Endothelial cell (in vitro differentiated cells): ENCODE results near the gene COBLL1. TPM values are rescaled to one million over a fixed set of nuclear protein-coding genes. Genes with fewer than 3 reads are reported as not detected.

ENCODE experiments used
- DNase-seq: peaks from one replicate; pipeline ENCODE4 v3.0.0; 2021; ENCODE audit warnings: low spot score
- H3K27ac Mint-ChIP-seq: one replicate; pipeline ENCODE4 v1.8.0; 2021; ENCODE audit warnings: mixed read lengths, inconsistent platforms; ENCODE audit not compliant: unreplicated experiment
- H3K27me3 Mint-ChIP-seq: one replicate; pipeline ENCODE4 v1.8.0; 2021; ENCODE audit warnings: mild to moderate bottlenecking, moderate library complexity, mixed read lengths, inconsistent platforms; ENCODE audit not compliant: unreplicated experiment
- H3K36me3 Mint-ChIP-seq: one replicate; pipeline ENCODE4 v1.8.0; 2021; ENCODE audit warnings: mild to moderate bottlenecking, low read depth, mixed read lengths, inconsistent platforms; ENCODE audit not compliant: unreplicated experiment
- H3K4me1 Mint-ChIP-seq: one replicate; pipeline ENCODE4 v1.8.0; 2021; ENCODE audit warnings: mild to moderate bottlenecking, mixed read lengths, inconsistent platforms; ENCODE audit not compliant: unreplicated experiment
- H3K4me3 Mint-ChIP-seq: one replicate; pipeline ENCODE4 v1.8.0; 2021; ENCODE audit warnings: mild to moderate bottlenecking, mixed read lengths, inconsistent platforms; ENCODE audit not compliant: unreplicated experiment
- H3K9me3 Mint-ChIP-seq: one replicate; pipeline ENCODE4 v1.8.0; 2021; ENCODE audit warnings: mixed read lengths, inconsistent platforms; ENCODE audit not compliant: unreplicated experiment
- CTCF ChIP-seq: fragments of 200-600 bp; sonication (generic); IDR thresholded peaks from one replicate; pipeline ENCODE4 v1.5.0; 2021; ENCODE audit warnings: antibody characterized with exemption; ENCODE audit not compliant: unreplicated experiment
- total RNA-seq: library from RNA; stranded (reverse); fragmentation: NEBNext Ultra II Directional; extraction: Animal tissue kit (Norgen Biotek cat#: 25700); gene quantifications from one replicate; pipeline ENCODE4 v1.2.1, GENCODE V29; 2021; ENCODE audit not compliant: unreplicated experiment

COBLL1 gene
- total RNA-seq, 1 donor from 2014 or later, result 46.6 TPM

DNA sequence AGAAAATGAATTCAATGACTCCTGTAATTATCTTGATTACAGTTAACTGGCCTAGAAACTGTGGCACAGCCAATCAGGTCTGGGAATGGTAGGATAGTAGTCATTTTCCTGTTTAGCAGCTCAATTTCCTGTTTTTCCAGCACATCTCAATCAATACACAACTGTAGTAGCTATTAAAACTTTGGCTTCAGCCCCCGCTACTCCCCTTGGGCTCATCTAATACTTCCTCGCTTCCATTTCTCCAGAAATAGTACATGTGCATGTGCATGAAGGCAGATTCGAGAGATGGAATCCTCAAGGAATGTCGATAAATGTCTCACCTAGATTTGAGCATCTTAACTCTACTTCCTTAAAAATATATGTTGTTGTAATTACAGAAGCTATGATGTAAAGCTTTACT lies 9.7 kb downstream of the COBLL1 start:
- no peaks in the 10 kb centered on the region for H3K27me3 Mint-ChIP-seq
- no peaks in the 10 kb centered on the region for H3K36me3 Mint-ChIP-seq
- H3K4me1 Mint-ChIP-seq, result peaks cover 7% of the 10 kb centered on the region
- no peak for DNase-seq
- no peaks in the 10 kb centered on the region for H3K9me3 Mint-ChIP-seq
- TF ChIP-seq CTCF, result no peak
- no peak overlapping the region for H3K27ac Mint-ChIP-seq
- H3K4me3 Mint-ChIP-seq, result no peak overlapping the region

- Mint-ChIP-seq H3K27me3 (no peaks in the 10 kb centered on the region), H3K36me3 (no peaks in the 10 kb centered on the region), H3K4me1 (peaks cover 7% of the 10 kb centered on the region), H3K9me3 (no peaks in the 10 kb centered on the region), H3K27ac (peak overlapping the region; percentile 52), H3K4me3 (no peak overlapping the region)
- TF ChIP-seq CTCF, result no peak
- DNase-seq, result no peak
These were observed 10.4 kb downstream of the COBLL1 start for GRCh38 chr2:164831180-164831579.

DNA sequence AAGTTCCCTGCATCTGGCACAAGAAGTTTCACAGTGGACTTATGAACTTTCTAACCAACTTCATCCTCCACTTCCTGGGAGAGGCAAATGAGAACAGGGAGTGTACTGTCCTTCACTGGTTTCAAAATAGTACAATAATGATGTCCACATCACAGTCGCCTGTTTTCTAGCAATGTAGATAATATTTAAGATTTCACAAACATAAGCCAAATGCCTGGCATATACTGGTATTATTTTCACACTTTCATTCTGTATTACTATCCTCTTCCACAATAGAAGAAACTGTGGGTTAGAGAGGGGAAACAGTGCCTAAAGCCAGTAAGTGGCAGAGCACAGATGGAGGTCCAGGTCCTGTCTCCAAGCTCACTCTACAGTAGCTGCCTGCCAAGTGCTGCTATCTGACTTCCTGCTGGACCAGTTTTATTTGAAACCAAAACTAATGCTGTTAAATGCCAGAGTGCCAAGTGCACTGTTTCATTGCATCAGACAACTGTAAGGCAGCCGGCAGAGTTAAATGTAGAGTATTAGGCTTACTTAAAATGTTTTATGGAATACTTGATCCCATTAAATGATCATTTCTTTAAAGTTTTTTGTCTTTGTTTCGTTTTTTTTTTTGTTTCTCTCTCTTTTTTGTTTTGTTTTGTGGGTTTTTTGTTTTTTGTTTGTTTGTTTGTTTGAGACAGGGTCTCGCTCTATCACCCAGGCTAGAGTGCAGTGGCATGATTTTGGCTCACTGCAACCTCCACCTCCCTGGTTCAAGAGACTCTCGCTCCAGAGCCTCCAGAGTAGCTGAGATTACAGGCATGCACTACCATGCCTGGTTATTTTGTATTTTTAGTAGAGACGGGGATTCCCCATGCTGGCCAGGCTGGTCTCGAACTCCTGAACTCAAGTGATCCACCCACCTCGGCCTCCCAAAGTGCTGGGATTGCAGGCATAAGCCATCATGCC lies 15.1 kb downstream of the COBLL1 start:
- TF ChIP-seq CTCF, result no peak
- no peak overlapping the region for H3K27ac Mint-ChIP-seq
- H3K4me3 Mint-ChIP-seq, result no peak overlapping the region
- H3K36me3 Mint-ChIP-seq, result no peaks in the 10 kb centered on the region
- peaks cover 2% of the 10 kb centered on the region for H3K4me1 Mint-ChIP-seq
- H3K9me3 Mint-ChIP-seq, result no peaks in the 10 kb centered on the region
- no peak for DNase-seq
- H3K27me3 Mint-ChIP-seq, result no peaks in the 10 kb centered on the region

- no peaks in the 10 kb centered on the region for H3K27me3 Mint-ChIP-seq
- H3K27ac Mint-ChIP-seq, result no peak overlapping the region
- H3K4me3 Mint-ChIP-seq, result no peak overlapping the region
- H3K36me3 Mint-ChIP-seq, result no peaks in the 10 kb centered on the region
- H3K4me1 Mint-ChIP-seq, result no peaks in the 10 kb centered on the region
- no peak for TF ChIP-seq CTCF
- DNase-seq, result no peak
- no peaks in the 10 kb centered on the region for H3K9me3 Mint-ChIP-seq
These were observed 16.8 kb downstream of the COBLL1 start for GRCh38 chr2:164824872-164825271.

- H3K27ac Mint-ChIP-seq, result no peak overlapping the region
- TF ChIP-seq CTCF, result no peak
- no peaks in the 10 kb centered on the region for H3K4me1 Mint-ChIP-seq
- H3K27me3 Mint-ChIP-seq, result no peaks in the 10 kb centered on the region
- H3K9me3 Mint-ChIP-seq, result no peaks in the 10 kb centered on the region
- H3K4me3 Mint-ChIP-seq, result no peak overlapping the region
- DNase-seq, result no peak
- H3K36me3 Mint-ChIP-seq, result no peaks in the 10 kb centered on the region
These were observed 18.5 kb downstream of the COBLL1 start for GRCh38 chr2:164823126-164823525.
